ENCODE measurements around the gene MAPK8IP1.

Gene MAPK8IP1

DNA sequence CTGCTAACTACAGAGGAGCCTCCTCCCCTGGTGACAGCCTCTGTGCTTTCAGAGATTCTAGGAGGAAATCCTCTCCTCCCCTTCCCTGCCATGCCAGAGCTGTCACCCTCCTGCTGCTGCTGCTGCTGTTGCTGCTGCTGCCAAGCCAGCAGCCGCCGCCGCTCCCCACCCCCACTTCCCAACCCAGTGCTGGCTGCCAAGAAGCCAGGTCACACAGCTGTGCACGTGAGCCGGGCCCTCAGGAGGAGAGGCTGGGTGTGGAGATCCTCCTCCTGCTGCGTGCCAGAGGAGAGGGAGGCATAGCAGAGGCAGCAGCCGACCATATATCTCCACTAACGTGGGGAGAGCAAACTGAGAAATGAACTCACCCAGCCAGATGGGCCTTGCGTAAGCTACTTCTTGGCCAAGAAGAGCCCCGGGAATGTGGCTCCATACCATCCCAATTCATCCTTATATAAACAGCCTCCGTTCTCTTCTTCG lies 25.8 kb upstream of the MAPK8IP1 start:
- peak; percentile 93 for DNase-seq (ENCODE audit: low read depth, low spot score)

GRCh38 chr11:45860348-45860747 lies 25.1 kb upstream of the MAPK8IP1 start:
- no peak for DNase-seq (ENCODE audit: low read depth, low spot score)

DNA sequence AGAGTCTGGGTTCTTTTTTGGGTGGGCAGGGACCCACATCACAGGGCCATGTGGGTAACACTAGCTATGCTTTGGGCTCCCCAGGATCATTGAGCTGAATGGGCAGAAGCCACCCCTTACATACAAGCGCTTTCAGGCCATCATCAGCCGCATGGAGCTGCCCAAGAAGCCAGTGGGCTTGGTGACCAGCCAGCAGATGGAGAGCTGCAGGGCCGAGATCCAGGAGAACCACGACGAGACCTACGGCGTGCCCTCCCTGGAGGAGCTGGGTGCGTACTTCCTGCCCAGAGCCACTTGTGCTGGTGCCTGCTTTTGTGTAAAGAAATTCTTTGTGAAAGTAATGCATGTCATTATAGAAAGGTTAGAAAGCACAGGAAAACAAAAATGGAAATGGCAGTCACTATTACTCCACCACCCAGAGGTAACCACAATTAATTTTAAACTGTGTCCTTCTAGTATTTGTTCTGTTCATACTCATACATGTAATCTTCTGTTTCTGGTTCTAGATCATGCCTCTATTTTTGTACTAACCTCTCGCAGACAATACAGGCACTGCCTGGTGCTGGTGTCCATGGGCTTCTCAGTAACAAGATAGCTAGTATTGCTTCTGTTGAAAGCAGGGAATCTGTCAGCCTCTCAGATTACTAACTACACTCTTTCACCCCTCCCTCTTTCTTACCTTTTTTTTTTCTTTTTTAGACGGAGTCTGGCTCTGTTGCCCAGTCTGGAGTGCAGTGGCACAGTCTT lies 24.5 kb upstream of the MAPK8IP1 start:
- no peak for DNase-seq (ENCODE audit: low read depth, low spot score)

DNA sequence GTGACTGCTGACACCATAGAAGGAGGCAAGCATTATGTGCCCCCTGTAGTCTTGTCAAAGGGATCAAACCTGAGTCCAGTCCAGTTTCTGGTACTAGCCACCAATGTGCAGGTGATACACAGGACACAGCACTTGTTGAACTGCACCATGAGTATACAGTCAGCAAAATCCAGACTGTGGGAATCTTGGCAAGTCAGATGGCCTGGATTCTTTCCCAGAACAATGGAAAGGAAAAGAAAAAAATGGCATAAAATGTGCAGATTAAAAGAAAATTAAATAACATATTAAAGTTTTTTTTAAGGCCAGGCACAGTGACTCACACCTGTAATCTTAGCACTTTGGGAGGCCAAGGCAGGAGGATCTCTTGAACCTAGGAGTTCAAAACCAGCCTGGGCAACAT lies 21.4 kb upstream of the MAPK8IP1 start:
- DNase-seq (ENCODE audit: low read depth, low spot score): no peak

- DNase-seq (ENCODE audit: low read depth, low spot score): no peak
These were observed 15.9 kb upstream of the MAPK8IP1 start for GRCh38 chr11:45869551-45869950.

DNA sequence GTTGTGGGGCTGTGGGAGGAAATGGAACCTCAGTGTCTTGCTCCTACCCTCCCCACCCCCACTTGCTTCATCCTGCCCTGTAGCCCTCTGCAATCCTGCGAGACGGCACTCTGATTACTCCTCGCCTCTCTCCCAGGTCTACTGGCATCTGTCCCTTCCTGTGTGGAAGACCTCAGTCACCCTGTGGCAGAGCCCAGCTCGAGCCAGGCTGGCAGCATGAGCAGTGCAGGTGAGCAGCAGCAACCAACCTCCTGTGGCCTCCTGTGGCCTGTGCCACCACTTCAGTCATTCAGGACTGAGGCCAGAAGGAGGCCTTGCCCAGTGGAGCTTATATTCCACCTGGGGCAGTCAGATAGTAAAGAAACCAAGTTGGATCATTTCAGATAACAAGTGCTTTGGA lies 14.7 kb upstream of the MAPK8IP1 start:
- no peak for DNase-seq (ENCODE audit: low read depth, low spot score)

DNA sequence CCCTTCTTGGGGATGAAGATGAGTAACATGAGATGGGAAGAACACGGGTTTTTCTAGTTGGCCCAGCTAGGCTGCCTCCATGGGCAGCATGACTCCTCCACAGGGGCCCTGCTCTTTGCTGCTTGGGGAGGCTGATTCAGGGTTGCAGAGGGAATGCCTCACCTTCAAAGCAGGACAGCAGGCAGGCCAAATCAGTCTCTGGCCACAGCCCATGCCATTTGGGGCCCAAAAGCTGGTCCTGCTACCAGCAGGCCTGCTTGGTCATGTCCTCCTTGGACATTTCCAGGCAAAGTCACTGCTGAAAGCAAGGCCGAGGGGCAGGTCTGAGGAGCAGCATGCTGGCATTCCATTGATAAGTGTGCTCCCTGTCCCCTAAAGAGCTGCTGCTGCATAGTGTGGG lies 13.8 kb upstream of the MAPK8IP1 start:
- no peak for DNase-seq (ENCODE audit: low read depth, low spot score)

DNA sequence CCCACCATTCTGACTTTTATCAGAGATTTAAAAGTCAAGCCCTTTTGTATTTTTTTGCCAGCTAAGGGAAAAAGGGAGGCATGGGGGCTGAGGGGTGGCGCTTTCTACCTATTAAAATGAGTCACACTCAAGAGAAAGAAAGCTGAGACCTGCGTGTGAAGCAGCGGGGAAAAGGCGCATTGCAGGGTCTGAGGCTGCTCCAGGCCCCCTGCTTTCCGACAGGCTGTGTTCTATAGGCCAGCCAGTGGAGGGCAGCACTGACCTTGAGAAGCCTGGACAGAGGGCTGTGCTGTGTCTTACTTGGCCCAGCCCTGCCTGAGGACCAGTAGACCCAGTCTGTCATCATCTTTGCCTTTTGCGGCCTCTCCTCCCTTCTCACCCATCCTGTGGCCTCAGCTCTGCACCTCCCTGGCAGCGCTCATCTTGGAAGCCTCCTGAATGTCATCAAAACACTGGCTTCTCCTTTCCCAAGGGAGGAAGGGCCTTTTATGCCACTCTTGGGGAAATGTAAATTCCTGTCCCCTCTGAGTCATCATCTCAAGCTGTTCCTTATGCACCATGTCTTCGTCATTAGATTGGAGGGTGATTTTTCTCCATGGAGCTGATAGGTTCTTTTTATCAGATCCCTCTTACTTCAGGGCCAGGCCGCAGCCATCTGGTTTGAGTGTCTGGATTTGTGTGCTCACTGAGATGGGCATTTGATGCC lies 12.6 kb upstream of the MAPK8IP1 start:
- DNase-seq (ENCODE audit: low read depth, low spot score): peak; percentile 92

DNA sequence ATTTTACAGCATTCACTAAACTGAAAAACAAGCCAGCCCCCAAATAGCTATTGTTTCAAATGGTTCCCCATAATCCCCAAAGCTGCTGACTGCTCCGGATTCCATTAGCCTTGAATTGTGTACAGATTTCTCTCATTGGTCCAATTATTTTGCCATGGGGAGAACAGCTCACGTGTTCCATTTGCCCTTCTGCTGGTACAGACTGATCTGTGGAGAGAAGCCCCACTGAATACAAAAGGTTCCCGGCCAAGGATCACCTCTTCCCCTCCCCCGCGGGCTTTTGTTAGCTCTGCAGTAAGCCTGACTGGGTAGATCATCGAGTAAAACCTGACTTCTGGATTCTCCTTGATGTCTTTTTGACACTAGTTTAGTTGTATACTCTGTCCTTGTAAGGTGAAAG lies 9.1 kb upstream of the MAPK8IP1 start:
- DNase-seq (ENCODE audit: low read depth, low spot score): no peak

GRCh38 chr11:45877221-45877620 lies 8.2 kb upstream of the MAPK8IP1 start:
- DNase-seq (ENCODE audit: low read depth, low spot score): no peak

GRCh38 chr11:45877845-45878244 lies 7.6 kb upstream of the MAPK8IP1 start:
- DNase-seq (ENCODE audit: low read depth, low spot score): no peak

DNA sequence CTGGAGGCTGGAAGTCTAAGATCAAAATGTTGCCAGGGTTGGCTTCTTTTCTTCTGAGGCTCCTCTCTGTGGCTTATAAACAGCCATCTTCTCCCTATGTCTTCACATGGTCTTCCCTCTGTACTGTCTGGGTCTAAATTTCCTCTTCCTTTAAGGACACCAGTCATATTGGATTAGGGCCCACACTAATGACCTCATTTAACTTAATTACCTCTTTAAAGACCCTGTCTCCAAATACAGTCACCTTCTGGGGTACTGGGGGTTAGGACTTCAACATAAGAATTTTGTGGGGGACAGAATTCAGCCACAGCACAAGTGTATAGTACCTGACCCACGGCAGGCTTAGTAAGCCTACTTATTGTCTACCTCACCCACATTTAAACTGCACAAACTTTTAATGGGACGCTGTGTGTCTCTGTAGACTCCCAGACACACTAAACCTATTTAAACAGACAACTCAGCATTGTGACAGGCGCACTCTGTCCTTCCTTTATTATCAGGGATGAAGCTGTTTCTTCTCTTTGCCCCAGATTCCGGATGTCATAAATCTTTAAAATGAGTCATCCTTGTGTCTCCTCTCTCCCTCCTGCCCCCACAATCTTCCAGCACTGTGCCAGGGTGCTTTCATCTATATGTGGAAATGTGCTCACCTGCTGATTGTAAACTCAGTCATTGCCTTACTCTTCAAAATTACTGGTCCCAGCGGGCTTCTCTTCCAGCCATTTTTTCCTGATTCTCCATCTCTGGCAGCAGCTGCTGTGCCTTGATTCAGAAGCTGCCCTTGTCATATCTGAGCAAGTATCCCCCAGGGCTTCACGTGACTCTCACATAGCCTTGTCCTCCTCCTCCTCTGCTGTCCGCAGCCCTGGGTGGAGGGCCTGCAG lies 5.4 kb upstream of the MAPK8IP1 start:
- DNase-seq (ENCODE audit: low read depth, low spot score): no peak

- DNase-seq (ENCODE audit: low read depth, low spot score): no peak
These were observed 4.5 kb upstream of the MAPK8IP1 start for GRCh38 chr11:45880772-45881570.

DNA sequence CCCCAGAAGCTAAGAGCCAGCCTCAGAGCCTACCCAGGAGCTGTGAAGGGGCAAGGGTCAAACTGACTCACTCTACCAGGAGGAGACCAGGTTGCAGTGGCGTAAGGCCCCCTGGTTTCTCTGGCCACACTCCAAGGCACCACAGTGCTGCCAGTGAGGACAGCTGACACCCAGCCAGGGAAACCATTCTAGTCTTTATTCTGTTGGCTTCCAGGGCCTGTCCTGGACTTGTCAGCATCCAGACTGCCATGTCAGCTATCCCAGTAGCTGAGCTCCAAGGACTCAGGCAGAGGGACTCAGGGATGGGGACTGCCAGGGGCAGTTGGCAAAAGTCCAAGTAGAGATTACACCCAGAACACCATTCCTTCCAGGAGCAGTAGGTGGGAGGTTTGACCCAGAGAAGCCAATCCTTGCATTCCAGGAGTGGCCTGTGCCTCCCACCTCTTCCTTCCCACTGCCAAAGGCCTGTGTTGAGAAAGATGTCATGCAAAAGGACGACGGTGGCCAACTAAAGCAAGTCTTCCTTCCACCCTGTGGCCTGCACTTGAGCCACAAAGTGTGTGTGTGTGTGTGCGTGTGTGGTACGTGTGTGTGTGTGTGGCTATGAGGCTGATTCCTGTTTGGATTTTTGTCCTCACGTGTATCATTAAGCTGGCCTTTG lies 3.6 kb upstream of the MAPK8IP1 start:
- no peak for DNase-seq (ENCODE audit: low read depth, low spot score)

DNA sequence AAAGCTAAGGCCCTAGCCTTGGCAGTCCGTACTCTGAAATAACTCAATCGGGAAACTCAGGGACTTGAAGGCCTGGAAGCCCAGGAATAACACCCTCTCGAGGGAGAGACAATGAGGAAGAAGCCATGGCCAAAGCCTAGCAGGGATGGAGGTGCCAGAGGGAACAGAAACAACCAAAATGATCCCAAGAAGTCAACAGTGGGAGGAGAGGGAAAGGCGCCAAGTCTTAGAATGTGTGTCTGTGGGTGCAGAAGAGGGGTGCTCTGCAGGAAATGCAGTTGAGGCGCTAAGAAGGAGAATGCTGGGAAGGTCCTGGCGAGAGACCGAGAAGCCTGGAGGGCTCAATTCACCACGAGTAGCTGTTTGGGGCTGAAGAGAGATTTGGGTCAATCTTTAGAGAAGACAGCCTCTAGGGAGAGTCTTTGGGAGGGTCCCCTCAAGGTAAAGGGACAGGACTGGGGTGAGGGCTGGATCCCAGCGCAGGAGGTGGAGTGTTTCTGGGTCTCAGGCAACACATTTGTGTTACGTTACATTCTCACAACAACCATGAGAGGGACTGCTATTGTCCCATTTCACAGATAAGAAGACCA lies 760 bp upstream of the MAPK8IP1 start:
- no peak for DNase-seq (ENCODE audit: low read depth, low spot score)

DNA sequence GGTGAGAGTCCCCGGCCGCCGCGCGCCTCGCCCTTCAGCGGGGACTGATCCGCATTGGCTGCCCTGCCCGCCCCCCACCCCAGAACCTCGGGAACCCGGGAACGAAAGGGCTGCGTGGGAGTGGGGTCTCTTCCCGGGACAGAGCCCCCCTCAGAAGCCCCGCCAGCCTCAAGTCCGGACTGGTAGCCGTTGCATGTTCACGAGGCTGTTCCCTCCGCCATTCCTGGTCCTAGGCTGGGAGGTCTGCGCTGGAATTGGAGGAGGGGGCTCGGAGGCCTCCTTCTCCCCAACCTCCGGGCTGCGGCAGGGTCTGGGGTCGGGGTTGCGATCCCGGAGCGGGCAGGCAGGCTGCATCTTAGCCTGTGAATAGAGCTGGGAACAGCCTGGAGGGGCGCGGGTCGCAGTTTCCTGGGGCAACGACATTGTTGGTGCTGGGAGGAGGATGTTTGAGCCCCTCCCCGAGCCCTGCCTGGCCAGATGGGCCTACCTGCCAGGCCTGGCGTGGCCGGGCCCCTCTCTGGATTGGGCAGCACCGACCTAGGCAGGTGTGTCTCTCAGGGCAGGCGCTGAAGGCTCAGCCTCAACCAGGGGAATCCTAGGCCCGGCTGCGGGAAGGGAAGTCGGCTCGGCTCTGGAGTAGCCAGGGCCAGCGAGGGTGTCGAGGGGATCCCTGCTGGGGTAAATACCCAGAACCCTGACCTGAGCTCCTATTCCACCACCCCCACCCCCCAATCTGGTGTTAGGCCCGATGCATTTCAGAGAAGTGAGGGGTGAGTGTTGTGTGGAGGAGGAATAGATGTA lies 670 bp downstream of the MAPK8IP1 start:
- no peak for DNase-seq (ENCODE audit: low read depth, low spot score)

DNA sequence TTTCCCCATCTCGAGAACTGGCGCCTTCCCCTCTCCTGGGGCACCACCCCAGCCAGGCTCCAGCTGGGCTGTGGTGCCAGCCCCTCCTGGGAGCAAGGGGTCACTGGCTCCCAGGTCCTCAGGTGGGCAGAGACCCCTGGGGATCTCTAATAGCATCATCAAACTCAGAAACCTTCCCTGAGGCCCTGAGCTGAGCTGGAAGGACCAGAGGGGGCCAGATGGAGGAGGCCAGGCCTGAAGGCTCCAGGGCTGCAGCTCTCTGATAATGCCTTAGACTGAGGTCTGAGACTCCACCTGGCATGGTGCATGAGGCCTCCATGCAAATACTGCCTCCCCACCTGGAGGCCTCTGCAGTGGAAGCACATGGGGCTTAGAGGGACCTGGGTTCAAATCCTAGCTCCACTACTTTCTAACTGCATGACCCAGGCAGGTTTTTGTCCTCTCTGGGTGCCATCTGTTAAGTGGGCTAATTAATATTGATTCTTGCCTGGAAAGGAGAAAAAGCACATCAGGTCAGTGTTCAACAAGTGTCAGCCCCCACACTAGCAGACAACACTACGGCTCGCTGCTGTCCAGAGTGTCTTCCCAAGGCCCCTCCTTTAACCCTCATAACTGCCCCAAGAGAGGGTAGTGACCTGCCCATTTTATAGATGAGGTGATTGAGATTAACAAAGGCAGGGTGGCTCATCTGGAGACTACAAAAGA lies 1.5 kb downstream of the MAPK8IP1 start:
- no peak for DNase-seq (ENCODE audit: low read depth, low spot score)

- DNase-seq (ENCODE audit: low read depth, low spot score): no peak
These were observed 2.1 kb downstream of the MAPK8IP1 start for GRCh38 chr11:45887587-45887986.

DNA sequence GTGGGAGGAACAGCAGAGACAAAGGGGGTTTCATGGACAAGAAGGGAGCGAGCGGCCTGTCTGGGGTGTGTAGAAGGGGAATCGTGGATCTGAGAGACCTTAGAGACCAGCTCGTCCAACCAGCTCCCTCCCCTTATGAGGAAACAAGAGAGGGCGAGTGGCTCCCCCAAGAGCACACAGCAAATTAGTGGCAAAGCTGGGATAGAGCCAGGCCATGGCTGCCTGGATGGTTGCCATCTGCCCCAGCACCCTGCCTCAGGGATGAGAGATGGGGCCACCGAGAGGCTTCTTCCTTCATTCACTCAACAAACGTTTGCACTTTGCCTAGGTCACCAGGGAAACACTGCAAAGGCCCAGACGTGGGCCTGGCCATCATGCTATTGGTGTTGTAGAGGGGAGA lies 4.1 kb downstream of the MAPK8IP1 start:
- no peak for DNase-seq (ENCODE audit: low read depth, low spot score)
